ENCODE results near the gene CFD. TPM values are rescaled to one million over a fixed set of nuclear protein-coding genes. Genes with fewer than 3 reads are reported as not detected.
"Not testable (repeated sequence)": the region's sequence is repeated elsewhere in the genome, so short reads cannot be mapped to it uniquely, and the experiment has no call there.

CFD gene
- total and polyA plus RNA-seq, 10 of the 15 experiments (the other 5 are each of a cell fraction or from before 2014, with no cell fraction given) = 0.05 to 1.1 (median 0.38) TPM; not detected in 4

DNA sequence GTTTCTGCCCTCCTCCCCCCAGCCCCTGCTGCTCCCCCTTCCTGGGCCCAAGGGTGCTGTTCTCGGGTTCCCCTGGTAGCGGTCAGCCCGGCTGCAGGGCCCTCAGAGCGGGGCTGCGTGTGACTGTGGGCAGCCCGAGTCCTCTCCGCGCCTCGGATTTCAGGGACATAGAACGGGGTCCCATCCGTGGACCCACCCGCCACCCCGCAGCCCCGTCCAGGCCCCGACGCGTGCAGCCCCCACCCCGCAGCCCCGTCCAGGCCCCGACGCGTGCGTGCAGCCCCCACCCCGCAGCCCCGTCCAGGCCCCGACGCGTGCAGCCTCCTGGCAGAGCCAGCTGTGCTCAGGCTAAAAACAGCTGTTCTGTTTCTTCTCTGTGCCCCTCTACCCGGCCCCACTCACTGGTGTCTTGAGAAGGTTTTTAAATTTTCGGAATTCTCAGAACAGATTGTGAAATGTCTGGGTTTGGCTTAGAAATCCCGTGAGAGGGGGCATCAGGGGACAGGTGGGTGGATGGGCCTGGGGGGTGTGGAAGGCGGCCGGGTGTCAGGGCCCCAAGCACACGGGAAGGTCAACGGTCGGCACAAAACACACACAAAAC lies 24.2 kb upstream of the CFD start (continued):
- TF ChIP-seq MYB (IDR thresholded peaks at IDR 0.05; ENCODE audit: borderline replicate concordance, low read depth, low read length) (no peak), EZH2 (IDR thresholded peaks at IDR 0.05; ENCODE audit: borderline replicate concordance, control insufficient read depth, low read depth, low read length) (no peak), ZBED1 (IDR thresholded peaks at IDR 0.05; ENCODE audit: borderline replicate concordance) (no peak), NR2F1 (conservative IDR thresholded peaks at IDR 0.05) (no peak)

DNA sequence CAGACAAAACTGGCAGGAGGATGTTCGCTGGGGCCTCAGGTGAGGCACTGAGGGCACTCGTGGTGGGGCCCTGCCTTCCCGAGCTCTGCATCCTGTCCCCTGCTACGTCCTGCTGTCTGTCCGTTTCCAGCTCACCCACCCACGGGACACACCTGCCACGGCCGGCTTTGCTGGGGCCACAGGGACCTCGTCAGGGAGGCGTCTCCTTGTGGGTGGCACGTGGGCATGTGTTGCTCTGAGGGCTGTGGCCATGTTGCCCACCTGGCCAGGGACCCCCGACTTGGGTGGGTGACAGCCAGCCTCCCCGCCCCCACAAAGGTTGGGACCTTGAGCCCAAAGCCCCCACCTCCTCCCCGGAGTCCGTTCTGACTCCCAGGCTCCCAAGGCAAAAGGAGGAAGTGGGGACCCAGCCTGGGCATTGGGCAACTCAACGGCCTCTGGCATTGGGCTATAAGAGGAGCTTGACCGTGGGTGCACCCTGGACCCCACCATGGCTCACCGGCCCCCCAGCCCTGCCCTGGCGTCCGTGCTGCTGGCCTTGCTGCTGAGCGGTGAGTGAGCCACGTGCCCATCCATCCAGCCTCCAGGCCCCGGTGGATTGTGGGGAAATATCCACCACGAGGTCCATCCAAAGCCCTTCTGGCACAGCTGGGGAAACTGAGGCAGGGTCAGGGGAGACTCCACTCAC lies 18.8 kb upstream of the CFD start, which contains the start of gene PRTN3:
TSS of gene PRTN3 (plus strand) at position 481 of the 688 bp plus-strand sequence. CDS start at position 491, 10 bp downstream.
- SMC1A ChIA-PET (ENCODE audit: uncharacterized antibody, unreplicated experiment) = no interaction called here
- Histone ChIP-seq H3K4me2 (ENCODE audit: control insufficient read depth, insufficient read depth) (no peak within 1 kb of the TSS), H3K9ac (ENCODE audit: control insufficient read depth, insufficient read depth, low read length) (no peak within 1 kb of the TSS), H3K4me1 (ENCODE audit: control insufficient read depth, insufficient read depth, low read length) (peaks cover 2% of the 10 kb centered on the region; the same call in 1 of the 2 replicates), H4K20me1 (ENCODE audit: control insufficient read depth, insufficient read depth) (no peaks in the 10 kb centered on the region), H3K27me3 (replicated peaks in 1 of 2; ENCODE audit: control insufficient read depth in 2 of 2, insufficient read depth in 2 of 2, low read length in 1 of 2) (no peaks in the 10 kb centered on the region; a peak in 1 of 4 replicates), H3K79me2 (ENCODE audit: control insufficient read depth, insufficient read depth, low read length) (no peaks in the 10 kb centered on the region), H2AFZ (ENCODE audit: control insufficient read depth, low read depth, low read length) (no peak within 1 kb of the TSS), H3K36me3 (ENCODE audit: control insufficient read depth in 2 of 2, insufficient read depth in 2 of 2, low read length in 1 of 2) (no peaks in the 10 kb centered on the region), H3K4me3 (no peak within 1 kb of the TSS), H3K27ac (ENCODE audit: control insufficient read depth, insufficient read depth) (no peak within 1 kb of the TSS), H3K9me3 (replicated peaks; ENCODE audit: control insufficient read depth, insufficient read depth, low read length) (no peaks in the 10 kb centered on the region; the same call in 2 of the 3 replicates)
- TF ChIP-seq SPI1 (IDR thresholded peaks at IDR 0.05; ENCODE audit: borderline replicate concordance, insufficient read depth, low read depth, low read length) (peak; percentile 30; the same call in 1 of the 2 replicates), POLR2AphosphoS5 (IDR thresholded peaks at IDR 0.05; ENCODE audit: low read length) (no peak)
- TF ChIP-seq, protein P1, sequence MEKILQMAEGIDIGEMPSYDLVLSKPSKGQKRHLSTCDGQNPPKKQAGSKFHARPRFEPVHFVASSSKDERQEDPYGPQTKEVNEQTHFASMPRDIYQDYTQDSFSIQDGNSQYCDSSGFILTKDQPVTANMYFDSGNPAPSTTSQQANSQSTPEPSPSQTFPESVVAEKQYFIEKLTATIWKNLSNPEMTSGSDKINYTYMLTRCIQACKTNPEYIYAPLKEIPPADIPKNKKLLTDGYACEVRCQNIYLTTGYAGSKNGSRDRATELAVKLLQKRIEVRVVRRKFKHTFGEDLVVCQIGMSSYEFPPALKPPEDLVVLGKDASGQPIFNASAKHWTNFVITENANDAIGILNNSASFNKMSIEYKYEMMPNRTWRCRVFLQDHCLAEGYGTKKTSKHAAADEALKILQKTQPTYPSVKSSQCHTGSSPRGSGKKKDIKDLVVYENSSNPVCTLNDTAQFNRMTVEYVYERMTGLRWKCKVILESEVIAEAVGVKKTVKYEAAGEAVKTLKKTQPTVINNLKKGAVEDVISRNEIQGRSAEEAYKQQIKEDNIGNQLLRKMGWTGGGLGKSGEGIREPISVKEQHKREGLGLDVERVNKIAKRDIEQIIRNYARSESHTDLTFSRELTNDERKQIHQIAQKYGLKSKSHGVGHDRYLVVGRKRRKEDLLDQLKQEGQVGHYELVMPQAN (conservative IDR thresholded peaks at IDR 0.05) = no peak
- FAIRE-seq = no peak
- POLR2A ChIA-PET = no interaction called here
- intact Hi-C loops (cut with micrococcal nuclease; ENCODE audit: unreplicated experiment) = no loop called here
- no peak for DNase-seq (ENCODE audit: low read depth, low spot score)
- in situ Hi-C loops (cut with MboI) = no loop called here
- no TSS peak for BruUV-seq (replicated peaks)
- RAD21 ChIA-PET (ENCODE audit: unreplicated experiment) = no interaction called here
- 23% methylated on average over 24 of the region's 24 CpGs for WGBS (ENCODE audit: insufficient coverage, insufficient replicate concordance, low lambda C conversion rate, missing lambda C conversion rate)
- CTCF ChIA-PET = no interaction called here
- ATAC-seq = no peak

- DNase-seq (ENCODE audit: low read depth, low spot score); H3K9ac ChIP-seq (ENCODE audit: control insufficient read depth, insufficient read depth, low read length); SMC1A ChIA-PET (ENCODE audit: uncharacterized antibody, unreplicated experiment); in situ Hi-C loops (cut with MboI); H3K79me2 ChIP-seq (ENCODE audit: control insufficient read depth, insufficient read depth, low read length); BruUV-seq (replicated peaks); H3K4me3 ChIP-seq; H2AFZ ChIP-seq (ENCODE audit: control insufficient read depth, low read depth, low read length); RAD21 ChIA-PET (ENCODE audit: unreplicated experiment); H3K9me3 ChIP-seq (replicated peaks; ENCODE audit: control insufficient read depth, insufficient read depth, low read length); ATAC-seq; intact Hi-C loops (cut with micrococcal nuclease; ENCODE audit: unreplicated experiment); H3K4me1 ChIP-seq (ENCODE audit: control insufficient read depth, insufficient read depth, low read length); POLR2A ChIA-PET; H3K36me3 ChIP-seq (ENCODE audit: control insufficient read depth in 2 of 2, insufficient read depth in 2 of 2, low read length in 1 of 2); H4K20me1 ChIP-seq (ENCODE audit: control insufficient read depth, insufficient read depth); H3K4me2 ChIP-seq (ENCODE audit: control insufficient read depth, insufficient read depth); H3K27me3 ChIP-seq (replicated peaks in 1 of 2; ENCODE audit: control insufficient read depth in 2 of 2, insufficient read depth in 2 of 2, low read length in 1 of 2); CTCF ChIA-PET; FAIRE-seq; H3K27ac ChIP-seq (ENCODE audit: control insufficient read depth, insufficient read depth): not testable (repeated sequence)
- WGBS (ENCODE audit: insufficient coverage, insufficient replicate concordance, low lambda C conversion rate, missing lambda C conversion rate) = 58% methylated on average over 7 of the region's 7 CpGs
Measured at GRCh38 chr19:842802-843179, 16.7 kb upstream of the CFD start.
